GM21526 (cell line): ENCODE data around the gene FOXJ1.
"Not testable (repeated sequence)": the region's sequence is repeated elsewhere in the genome, so short reads cannot be mapped to it uniquely, and the experiment has no call there.

Experiments
- ATAC-seq: cut with Tn5 transposase; IDR thresholded peaks from one replicate; pipeline ENCODE4 v1.9.1; 2021; ENCODE audit warnings: moderate library complexity; ENCODE audit not compliant: unreplicated experiment, low FRiP score

FOXJ1 gene

GRCh38 chr17:76141212-76142038, at the start of gene FOXJ1:
Gene FOXJ1, minus strand, starts transcription at chr17:76141245. Its CDS starts 850 bp downstream, at chr17:76140395.
- ATAC-seq = peak; percentile 51

- ATAC-seq = no peak
Measured at GRCh38 chr17:76189741-76190140, 48.7 kb upstream of the FOXJ1 start.

- ATAC-seq = no peak
Measured at GRCh38 chr17:76189247-76189646, 48.2 kb upstream of the FOXJ1 start.

- no peak for ATAC-seq
Measured at GRCh38 chr17:76188213-76189016, 47.4 kb upstream of the FOXJ1 start.

GRCh38 chr17:76186774-76187173, 45.7 kb upstream of the FOXJ1 start:
- ATAC-seq = not testable (repeated sequence)

GRCh38 chr17:76184290-76184689, 43.2 kb upstream of the FOXJ1 start:
- no peak for ATAC-seq

GRCh38 chr17:76182016-76182764, 41.1 kb upstream of the FOXJ1 start:
- peak; percentile 62 for ATAC-seq

- no peak for ATAC-seq
Measured at GRCh38 chr17:76179496-76180467, 38.7 kb upstream of the FOXJ1 start.

GRCh38 chr17:76178124-76178523, 37.1 kb upstream of the FOXJ1 start:
- ATAC-seq = no peak

- ATAC-seq = no peak
Measured at GRCh38 chr17:76176701-76177574, 35.9 kb upstream of the FOXJ1 start.

GRCh38 chr17:76174037-76174436, 33.0 kb upstream of the FOXJ1 start:
- ATAC-seq = no peak

- ATAC-seq = no peak
Measured at GRCh38 chr17:76173474-76173873, 32.4 kb upstream of the FOXJ1 start.

- ATAC-seq = no peak
Measured at GRCh38 chr17:76171706-76172105, 30.7 kb upstream of the FOXJ1 start.

GRCh38 chr17:76170114-76170513, 29.1 kb upstream of the FOXJ1 start:
- ATAC-seq = no peak

GRCh38 chr17:76166906-76167305, 25.9 kb upstream of the FOXJ1 start:
- ATAC-seq = no peak

GRCh38 chr17:76166168-76166567, 25.1 kb upstream of the FOXJ1 start:
- ATAC-seq = no peak

GRCh38 chr17:76164331-76164730, 23.3 kb upstream of the FOXJ1 start:
- ATAC-seq = no peak

GRCh38 chr17:76163919-76164318, 22.9 kb upstream of the FOXJ1 start:
- ATAC-seq = no peak
